H1 (cell line): ENCODE results near the gene CELF2. TPM values are rescaled to one million over a fixed set of nuclear protein-coding genes. Genes with fewer than 3 reads are reported as not detected.

Experiments used
- CTCF ChIA-PET: fragments of 300-600 bp; sonication (Branson Sonifier 250); formaldehyde crosslinking; loops from one replicate; lab custom pipeline; 2021; ENCODE audit not compliant: partially characterized antibody; lab: Charles Lee
- POLR2A ChIA-PET: fragments of 300-600 bp; sonication (Branson Sonifier 250); formaldehyde crosslinking; loops from one replicate; lab custom pipeline; 2021; ENCODE audit warnings: inconsistent platforms; ENCODE audit not compliant: partially characterized antibody; lab: Charles Lee
- DNase-seq, 2 experiments: peaks; one replicate each; pipeline versions ENCODE4 v3.0.0 to v3.0.0-alpha.2; 2010 to 2022; ENCODE audit warnings: low spot score in 2 of 2, low read depth in 1 of 2, mixed read lengths in 1 of 2
- FAIRE-seq: peaks from 2 replicates; lab custom pipeline; 2011; peaks lifted over from hg19 to GRCh38; lab: Jason Lieb, UNC
- H2AFZ ChIP-seq: 2 replicates; pipeline ENCODE4 v1.8.1; 2012; ENCODE audit warnings: low read length, inconsistent platforms
- H2AK5ac ChIP-seq: 2 replicates; pipeline ENCODE4 v1.6.1; 2013; ENCODE audit warnings: low read depth, low read length
- H2BK120ac ChIP-seq: replicated peaks from 2 replicates; pipeline ENCODE3; 2013; ENCODE audit warnings: low read depth, low read length, inconsistent platforms
- H2BK12ac ChIP-seq: 2 replicates; pipeline ENCODE4 v1.6.1; 2013; ENCODE audit warnings: low read depth, low read length
- H2BK15ac ChIP-seq: 2 replicates; pipeline ENCODE4 v1.6.1; 2013; ENCODE audit warnings: low read length
- H2BK20ac ChIP-seq: 2 replicates; pipeline ENCODE4 v1.6.1; 2013; ENCODE audit warnings: low read length
- H2BK5ac ChIP-seq: 2 replicates; pipeline ENCODE4 v1.6.1; 2013; ENCODE audit warnings: low read depth, low read length
- H3K14ac ChIP-seq: 2 replicates; pipeline ENCODE4 v1.6.1; 2013; ENCODE audit warnings: inconsistent platforms; ENCODE audit not compliant: insufficient read length
- H3K18ac ChIP-seq: 2 replicates; pipeline ENCODE4 v1.6.1; 2013; ENCODE audit warnings: low read length; ENCODE audit errors: extremely low read depth
- H3K23ac ChIP-seq: 2 replicates; pipeline ENCODE4 v1.6.1; 2013; ENCODE audit warnings: inconsistent platforms; ENCODE audit not compliant: insufficient read length
- H3K23me2 ChIP-seq: 2 replicates; pipeline ENCODE4 v1.6.1; 2013; ENCODE audit warnings: low read depth, low read length
- H3K27ac ChIP-seq: 2 replicates; pipeline ENCODE4 v1.6.1; 2011; ENCODE audit warnings: low read depth, low read length, inconsistent platforms
- H3K27me3 ChIP-seq, 4 experiments: replicated peaks in 1 of 4; 1 replicate in 1 of 4; 2 replicates in 3 of 4; pipeline versions ENCODE4 v1.6.1 to v1.8.1; 2011 to 2013; ENCODE audit warnings: low read length in 3 of 4, mild to moderate bottlenecking in 3 of 4, inconsistent platforms in 2 of 4, mixed read lengths in 2 of 4, moderate library complexity in 1 of 4; ENCODE audit not compliant: control insufficient read depth in 3 of 4, insufficient read depth in 3 of 4; ENCODE audit errors: extremely low read depth in 1 of 4
- H3K36me3 ChIP-seq, 4 experiments: 2 replicates each; pipeline versions ENCODE4 v1.6.1 to v1.8.1; 2011 to 2013; ENCODE audit warnings: mild to moderate bottlenecking in 4 of 4, low read length in 3 of 4, moderate library complexity in 2 of 4, control low read depth in 1 of 4, inconsistent platforms in 1 of 4; ENCODE audit not compliant: insufficient read depth in 4 of 4, control insufficient read depth in 2 of 4
- H3K4ac ChIP-seq: replicated peaks from 2 replicates; pipeline ENCODE3; 2013; ENCODE audit warnings: low read length, low read depth, mixed read lengths, inconsistent platforms; ENCODE audit not compliant: insufficient read length
- H3K4me1 ChIP-seq, 4 experiments: replicated peaks in 1 of 4; 1 replicate in 1 of 4; 2 replicates in 3 of 4; pipeline versions ENCODE4 v1.6.1 to v1.8.1; 2011 to 2013; ENCODE audit warnings: low read length in 3 of 4, inconsistent platforms in 2 of 4, mixed read lengths in 1 of 4; ENCODE audit not compliant: insufficient read depth in 4 of 4, control insufficient read depth in 3 of 4
- H3K4me2 ChIP-seq, 2 experiments: 2 replicates each; pipeline versions ENCODE4 v1.6.1 to v1.8.1; 2011 to 2013; ENCODE audit warnings: low read depth in 2 of 2, low read length in 2 of 2, control low read depth in 1 of 2, inconsistent platforms in 1 of 2, mild to moderate bottlenecking in 1 of 2; ENCODE audit not compliant: insufficient read depth in 1 of 2
- H3K4me3 ChIP-seq, 4 experiments: fragments of 200-600, 300-600 bp in 1 of 4; sonication (generic), shearing (Covaris generic), sonication (Bioruptor Twin) in 1 of 4; 2 replicates each; pipeline versions ENCODE4 v1.5.1 to v1.8.1; 2011 to 2016; ENCODE audit warnings: low read length in 4 of 4, low read depth in 3 of 4, control low read depth in 2 of 4, inconsistent platforms in 2 of 4, mild to moderate bottlenecking in 2 of 4, mixed read lengths in 1 of 4, moderate library complexity in 1 of 4; ENCODE audit not compliant: insufficient read depth in 2 of 4; ENCODE audit errors: extremely low read depth in 1 of 4
- H3K56ac ChIP-seq: replicated peaks from 2 replicates; pipeline ENCODE3; 2013; ENCODE audit warnings: low read depth, mild to moderate bottlenecking, mixed read lengths, low read length, inconsistent platforms; ENCODE audit not compliant: insufficient read length
- H3K79me1 ChIP-seq: 2 replicates; pipeline ENCODE4 v1.6.1; 2013; ENCODE audit warnings: low read depth, low read length, control low read depth
- H3K79me2 ChIP-seq, 2 experiments: 2 replicates each; pipeline versions ENCODE4 v1.6.1 to v1.8.1; 2012 to 2013; ENCODE audit warnings: low read length in 2 of 2, mild to moderate bottlenecking in 2 of 2, inconsistent platforms in 1 of 2; ENCODE audit not compliant: insufficient read depth in 2 of 2, control insufficient read depth in 1 of 2
- H3K9ac ChIP-seq, 4 experiments: replicated peaks in 1 of 4; 1 replicate in 1 of 4; 2 replicates in 3 of 4; pipeline versions ENCODE4 v1.6.1 to v1.8.1; 2011 to 2013; ENCODE audit warnings: low read depth in 3 of 4, low read length in 3 of 4, control low read depth in 2 of 4, mild to moderate bottlenecking in 2 of 4, moderate library complexity in 2 of 4, inconsistent platforms in 1 of 4; ENCODE audit errors: extremely low read depth in 1 of 4
- H3K9me3 ChIP-seq, 2 experiments: 2 replicates each; pipeline versions ENCODE4 v1.6.1 to v1.8.1; 2012 to 2013; ENCODE audit warnings: mild to moderate bottlenecking in 2 of 2, moderate library complexity in 2 of 2, control low read depth in 1 of 2, inconsistent platforms in 1 of 2, low read depth in 1 of 2, low read length in 1 of 2, mixed read lengths in 1 of 2; ENCODE audit not compliant: insufficient read depth in 2 of 2
- H4K20me1 ChIP-seq, 2 experiments: replicated peaks in 1 of 2; 2 replicates each; pipeline versions ENCODE3 to v1.8.1; 2011 to 2013; ENCODE audit warnings: inconsistent platforms in 2 of 2, low read length in 2 of 2, mild to moderate bottlenecking in 1 of 2; ENCODE audit not compliant: insufficient read depth in 2 of 2, control insufficient read depth in 1 of 2
- H4K5ac ChIP-seq: 2 replicates; pipeline ENCODE4 v1.6.1; 2013; ENCODE audit warnings: low read length, low read depth, mixed read lengths, inconsistent platforms; ENCODE audit not compliant: insufficient read length
- H4K8ac ChIP-seq: 2 replicates; pipeline ENCODE4 v1.8.0; 2013; ENCODE audit warnings: mild to moderate bottlenecking, moderate library complexity, low read length, inconsistent platforms; ENCODE audit not compliant: insufficient read depth; ENCODE audit errors: extremely low read depth
- H4K91ac ChIP-seq: replicated peaks from 2 replicates; pipeline ENCODE3; 2013; ENCODE audit warnings: low read length, mixed read lengths, inconsistent platforms; ENCODE audit not compliant: insufficient read length
- BRCA1 ChIP-seq: IDR thresholded peaks from 2 replicates; pipeline ENCODE4 v1.6.1; 2012; ENCODE audit warnings: low read depth, low read length, improper control_type of control experiment
- CBX8 ChIP-seq: fragments of 300-800, 300-1000 bp; sonication (generic); IDR thresholded peaks from 2 replicates; pipeline ENCODE4 v1.7.1; 2016; ENCODE audit warnings: low read depth, low read length, borderline replicate concordance
- HDAC6 ChIP-seq: IDR thresholded peaks from one replicate; pipeline ENCODE4 v1.7.1; 2012; ENCODE audit warnings: low read depth, mild to moderate bottlenecking, inconsistent platforms, low read length, moderate library complexity
- JUN ChIP-seq: IDR thresholded peaks from 2 replicates; pipeline ENCODE4 v1.6.1; 2011; ENCODE audit warnings: low read depth, mild to moderate bottlenecking, improper control_type of control experiment, low read length
- RBBP5 ChIP-seq: IDR thresholded peaks from 2 replicates; pipeline ENCODE4 v1.7.1; 2012; ENCODE audit warnings: low read depth, mild to moderate bottlenecking, inconsistent platforms, low read length, moderate library complexity, borderline replicate concordance
- RXRA ChIP-seq: IDR thresholded peaks from 2 replicates; pipeline ENCODE4 v1.6.1; 2011; ENCODE audit warnings: low read depth, mild to moderate bottlenecking, low read length, moderate library complexity; ENCODE audit not compliant: insufficient read depth
- SP1 ChIP-seq: IDR thresholded peaks from 2 replicates; pipeline ENCODE4 v1.6.1; 2011; ENCODE audit warnings: low read depth, low read length
- TAF7 ChIP-seq: optimal IDR thresholded peaks from 2 replicates; pipeline ENCODE3; 2011; ENCODE audit warnings: low read depth, mild to moderate bottlenecking, inconsistent platforms, low read length, moderate library complexity, borderline replicate concordance
- WGBS, 2 experiments: shearing (Covaris generic) in 1 of 2; methylation state at CpG; one replicate each; pipeline versions ENCODE4 v1.1.6 to v1.1.7; 2013 to 2015; ENCODE audit warnings: low lambda C conversion rate in 2 of 2, mixed read lengths in 2 of 2, inconsistent platforms in 1 of 2, low coverage in 1 of 2, missing lambda C conversion rate in 1 of 2; ENCODE audit not compliant: insufficient replicate concordance in 2 of 2, insufficient coverage in 1 of 2, insufficient read length in 1 of 2; ENCODE audit errors: extremely low coverage in 1 of 2, missing lambda C conversion rate in 1 of 2; 5-methylcytosine and 5-hydroxymethylcytosine counted together
- polyA plus RNA-seq, 7 experiments: library from polyadenylated mRNA; depleted of rRNA in 3 of 7; stranded (reverse) in 5 of 7; unstranded in 2 of 7; fragments of >200 nt in 5 of 7; fragments of 200-250 nt in 2 of 7; gene quantifications; 1 replicate in 5 of 7; 2 replicates in 1 of 7; 4 replicates in 1 of 7; pipeline versions ENCODE4 v1.2.1 to v1.2.3, GENCODE V29; 2011 to 2013; ENCODE audit warnings: missing spikeins in 2 of 7, mixed read lengths in 2 of 7
- total RNA-seq: library from RNA; stranded (reverse); fragmentation: NEBNext Ultra II Directional; extraction: Animal tissue kit (Norgen Biotek cat#: 25700); gene quantifications from 2 replicates; pipeline ENCODE4 v1.2.1, GENCODE V29; 2021
- TF ChIP-seq, protein P1 (sequence below): IDR thresholded peaks from 2 replicates; pipeline ENCODE4 v1.6.1; 2012; ENCODE audit warnings: low read length, inconsistent platforms
- TF ChIP-seq, protein P2 (sequence below): IDR thresholded peaks from 2 replicates; pipeline ENCODE4 v1.6.1; 2011; ENCODE audit warnings: low read length, improper control_type of control experiment
- TF ChIP-seq, protein P3 (sequence below): IDR thresholded peaks from 2 replicates; pipeline ENCODE4 v1.6.1; 2012; ENCODE audit warnings: inconsistent platforms

Gene CELF2
- total and polyA plus RNA-seq, 2 of the 8 experiments (the other 6 are each of a cell fraction or from before 2014, with no cell fraction given): 18.3 to 22.7 TPM

DNA sequence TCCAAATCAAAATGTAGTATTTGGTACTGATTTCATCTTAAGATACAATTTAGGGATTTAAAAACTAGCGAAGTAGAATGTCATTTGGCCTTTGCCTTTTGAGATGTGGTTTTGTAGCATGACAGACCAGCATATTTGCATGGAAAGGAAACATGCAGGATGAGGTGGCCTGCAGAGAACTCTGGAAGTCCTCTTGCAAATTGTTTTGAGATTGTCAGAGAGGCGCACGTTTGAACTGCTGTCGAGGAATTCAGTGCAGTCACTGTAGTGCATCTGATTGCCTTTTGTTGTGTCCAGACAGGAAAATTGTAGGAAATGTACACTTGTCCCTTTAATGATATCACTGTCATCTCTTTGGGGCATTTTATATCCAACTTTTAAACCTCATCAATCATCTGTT lies 136.7 kb downstream of the CELF2 start:
- POLR2A ChIA-PET: no interaction called here
- no peak overlapping the region for H3K4me3 ChIP-seq
- peaks cover 0 to 19% (median 18%) of the 10 kb centered on the region in 4 experiments; a peak in 6 of 7 replicates for H3K4me1 ChIP-seq
- H3K79me2 ChIP-seq: no peaks in the 10 kb centered on the region
- H2BK15ac ChIP-seq: no peak overlapping the region
- WGBS, 2 experiments: 84% methylated on average over 4 of the region's 4 CpGs; no CpG with 5 or more reads in 1 of the 2 experiments
- no peak overlapping the region for H2AK5ac ChIP-seq
- no peaks in the 10 kb centered on the region for H3K23me2 ChIP-seq
- H3K4ac ChIP-seq: no peak overlapping the region
- peak overlapping the region in 1 of 2 experiments; percentile 31; a peak in 1 of 4 replicates for H3K4me2 ChIP-seq
- no peak overlapping the region for H3K27ac ChIP-seq
- H2BK20ac ChIP-seq: no peak overlapping the region
- no peak overlapping the region for H3K18ac ChIP-seq
- no peaks in the 10 kb centered on the region for H4K20me1 ChIP-seq
- H2BK5ac ChIP-seq: no peak overlapping the region
- H2BK120ac ChIP-seq: no peak overlapping the region
- FAIRE-seq: no peak
- H3K9me3 ChIP-seq: no peaks in the 10 kb centered on the region
- H3K56ac ChIP-seq: no peak overlapping the region
- H3K27me3 ChIP-seq: no peaks in the 10 kb centered on the region
- no peaks in the 10 kb centered on the region; the same call in 1 of the 2 replicates for H3K79me1 ChIP-seq
- H3K23ac ChIP-seq: no peak overlapping the region
- no peak overlapping the region for H4K8ac ChIP-seq
- DNase-seq: no peak
- no peak overlapping the region for H3K9ac ChIP-seq
- H2AFZ ChIP-seq: no peak overlapping the region
- CTCF ChIA-PET: interaction anchor here (1.1 kb wide), 1 partner anchor 12 kb away, joined by 4 read pairs; no protein-coding TSS in a partner anchor
- no peak overlapping the region for H4K91ac ChIP-seq
- H3K14ac ChIP-seq: no peak overlapping the region
- H4K5ac ChIP-seq: no peak overlapping the region
- H2BK12ac ChIP-seq: no peak overlapping the region
- H3K36me3 ChIP-seq: no peaks in the 10 kb centered on the region
- no peak for TF ChIP-seq RXRA
- TF ChIP-seq BRCA1: no peak
- TF ChIP-seq SP1: no peak
- TF ChIP-seq, protein P1, sequence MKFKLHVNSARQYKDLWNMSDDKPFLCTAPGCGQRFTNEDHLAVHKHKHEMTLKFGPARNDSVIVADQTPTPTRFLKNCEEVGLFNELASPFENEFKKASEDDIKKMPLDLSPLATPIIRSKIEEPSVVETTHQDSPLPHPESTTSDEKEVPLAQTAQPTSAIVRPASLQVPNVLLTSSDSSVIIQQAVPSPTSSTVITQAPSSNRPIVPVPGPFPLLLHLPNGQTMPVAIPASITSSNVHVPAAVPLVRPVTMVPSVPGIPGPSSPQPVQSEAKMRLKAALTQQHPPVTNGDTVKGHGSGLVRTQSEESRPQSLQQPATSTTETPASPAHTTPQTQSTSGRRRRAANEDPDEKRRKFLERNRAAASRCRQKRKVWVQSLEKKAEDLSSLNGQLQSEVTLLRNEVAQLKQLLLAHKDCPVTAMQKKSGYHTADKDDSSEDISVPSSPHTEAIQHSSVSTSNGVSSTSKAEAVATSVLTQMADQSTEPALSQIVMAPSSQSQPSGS: no peak
- TF ChIP-seq, protein P2, sequence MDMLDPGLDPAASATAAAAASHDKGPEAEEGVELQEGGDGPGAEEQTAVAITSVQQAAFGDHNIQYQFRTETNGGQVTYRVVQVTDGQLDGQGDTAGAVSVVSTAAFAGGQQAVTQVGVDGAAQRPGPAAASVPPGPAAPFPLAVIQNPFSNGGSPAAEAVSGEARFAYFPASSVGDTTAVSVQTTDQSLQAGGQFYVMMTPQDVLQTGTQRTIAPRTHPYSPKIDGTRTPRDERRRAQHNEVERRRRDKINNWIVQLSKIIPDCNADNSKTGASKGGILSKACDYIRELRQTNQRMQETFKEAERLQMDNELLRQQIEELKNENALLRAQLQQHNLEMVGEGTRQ: no peak
- TF ChIP-seq JUN: no peak
- TF ChIP-seq RBBP5: no peak
- TF ChIP-seq, protein P3, sequence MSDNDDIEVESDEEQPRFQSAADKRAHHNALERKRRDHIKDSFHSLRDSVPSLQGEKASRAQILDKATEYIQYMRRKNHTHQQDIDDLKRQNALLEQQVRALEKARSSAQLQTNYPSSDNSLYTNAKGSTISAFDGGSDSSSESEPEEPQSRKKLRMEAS: no peak
- TF ChIP-seq CBX8: no peak
- TF ChIP-seq TAF7: no peak
- no peak for TF ChIP-seq HDAC6
